Neuron (in vitro differentiated cells): Measurements from ENCODE around the gene NVL.
"Not testable (repeated sequence)": the region's sequence is repeated elsewhere in the genome, so short reads cannot be mapped to it uniquely, and the experiment has no call there.

Source experiments
- H2AFZ ChIP-seq: one replicate; pipeline ENCODE4 v1.6.1; 2013; ENCODE audit warnings: low read depth, mild to moderate bottlenecking, inconsistent platforms, low read length, moderate library complexity
- H3K27me3 ChIP-seq: one replicate; pipeline ENCODE4 v1.6.1; 2013; ENCODE audit warnings: low read length; ENCODE audit not compliant: insufficient read depth
- H3K36me3 ChIP-seq: one replicate; pipeline ENCODE4 v1.6.1; 2013; ENCODE audit warnings: low read length; ENCODE audit not compliant: insufficient read depth
- H3K4me1 ChIP-seq: one replicate; pipeline ENCODE4 v1.6.1; 2013; ENCODE audit warnings: low read length; ENCODE audit not compliant: insufficient read depth
- H3K4me3 ChIP-seq: 2 replicates; pipeline ENCODE4 v1.5.1; 2013; ENCODE audit warnings: mild to moderate bottlenecking, low read length, moderate library complexity
- H3K9me3 ChIP-seq: one replicate; pipeline ENCODE4 v1.6.1; 2013; ENCODE audit warnings: low read length

Gene NVL

DNA sequence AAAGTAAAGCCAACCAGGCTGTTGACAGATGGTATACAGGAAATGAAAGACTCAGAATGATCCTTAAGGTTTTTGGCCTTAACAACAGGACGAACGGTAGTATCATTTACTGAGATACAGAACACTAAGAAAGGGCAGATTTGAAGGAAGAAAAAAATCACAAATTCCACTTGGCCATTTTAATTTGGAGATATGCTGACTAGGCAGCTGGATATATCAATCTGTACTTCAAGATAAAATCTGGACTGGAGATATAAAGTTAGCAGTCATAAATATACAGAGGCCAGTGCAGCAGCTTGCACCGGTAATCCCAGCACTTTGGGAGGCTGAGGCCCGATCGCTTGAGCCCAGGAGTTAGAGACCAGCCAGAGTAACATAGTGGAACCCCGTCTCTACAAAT, 1.3 kb downstream of the NVL start:
- Histone ChIP-seq H2AFZ (no peak overlapping the region), H3K36me3 (peaks cover 14% of the 10 kb centered on the region), H3K4me3 (peak overlapping the region; percentile 87), H3K9me3 (no peaks in the 10 kb centered on the region), H3K4me1 (peaks cover 14% of the 10 kb centered on the region), H3K27me3 (no peaks in the 10 kb centered on the region)

DNA sequence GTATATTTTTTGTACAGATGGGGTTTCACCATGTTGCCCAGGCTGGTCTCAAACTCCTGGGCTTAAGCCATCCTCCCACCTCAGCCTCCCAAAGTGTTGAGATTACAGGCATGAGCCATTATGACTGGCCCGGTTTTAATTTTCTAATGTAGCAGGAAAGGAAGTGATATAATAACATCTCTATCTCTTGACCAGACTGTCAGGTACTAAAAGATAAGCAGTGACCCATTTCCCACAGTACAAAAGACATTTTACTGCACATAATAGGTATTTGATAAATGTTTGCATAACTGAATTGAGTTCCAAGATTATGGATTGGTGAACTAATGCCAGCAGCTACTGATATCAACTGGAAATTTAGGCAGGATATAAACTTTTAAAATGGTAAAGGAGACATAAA, 4.0 kb downstream of the NVL start:
- Histone ChIP-seq H3K4me1 (peaks cover 11% of the 10 kb centered on the region), H2AFZ (no peak overlapping the region), H3K27me3 (no peaks in the 10 kb centered on the region), H3K4me3 (no peak overlapping the region), H3K36me3 (peaks cover 14% of the 10 kb centered on the region), H3K9me3 (no peaks in the 10 kb centered on the region)

DNA sequence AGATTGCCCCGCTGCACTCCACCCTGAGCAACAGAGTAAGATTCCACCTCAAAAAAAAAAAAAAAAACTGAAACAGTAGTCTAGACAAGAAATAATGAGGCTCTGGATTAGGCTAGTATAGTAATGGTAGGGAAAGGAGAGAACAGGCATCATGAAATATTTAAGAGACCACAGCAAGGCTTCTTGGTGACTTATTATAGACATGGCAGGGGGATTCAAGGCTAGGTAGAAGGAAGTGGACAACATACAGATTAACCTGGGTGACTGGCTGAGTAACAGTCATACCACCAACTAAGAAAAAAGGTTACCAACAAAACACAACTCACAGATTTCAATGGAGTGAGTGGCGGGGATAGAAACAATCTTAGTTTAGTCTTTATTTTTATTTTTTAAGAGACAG, 8.3 kb downstream of the NVL start:
- H3K4me1 ChIP-seq: no peaks in the 10 kb centered on the region
- H3K36me3 ChIP-seq: peaks cover 18% of the 10 kb centered on the region
- no peak overlapping the region for H2AFZ ChIP-seq

DNA sequence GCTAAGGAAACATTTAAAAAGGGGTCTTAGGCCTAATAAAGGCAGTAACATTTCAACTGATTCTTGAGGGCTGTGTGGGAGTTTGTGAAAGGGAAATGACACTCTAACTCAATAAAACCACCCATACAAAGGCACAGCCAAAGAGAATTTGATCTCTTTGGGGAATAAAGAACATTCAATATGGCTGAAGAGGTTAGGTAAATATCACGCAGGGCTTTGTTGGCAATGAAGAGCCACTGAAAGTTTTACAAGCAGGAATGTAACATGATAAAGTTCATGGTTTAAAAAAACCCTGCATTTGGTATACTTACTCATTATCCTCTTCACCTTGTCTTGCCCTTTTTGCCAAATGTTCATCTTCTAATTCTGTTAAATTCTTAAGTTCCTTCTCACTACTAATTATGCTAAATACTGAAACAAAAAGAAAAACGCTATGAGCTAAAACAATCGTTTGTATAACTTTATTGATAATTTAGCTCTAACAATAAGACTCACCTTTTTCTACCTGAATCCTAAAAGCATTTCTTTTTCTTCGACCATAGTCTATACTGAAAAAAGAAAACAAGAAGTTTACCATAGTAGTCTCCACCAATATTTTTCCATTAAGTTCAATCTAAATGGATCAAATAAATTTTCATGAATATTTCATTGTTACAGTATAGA, 12.5 kb downstream of the NVL start:
- Histone ChIP-seq H3K4me3 (no peak overlapping the region), H3K36me3 (peaks cover 44% of the 10 kb centered on the region), H3K9me3 (no peaks in the 10 kb centered on the region), H2AFZ (no peak overlapping the region), H3K27me3 (no peaks in the 10 kb centered on the region), H3K4me1 (no peaks in the 10 kb centered on the region)

More for the DNA sequence above, 8.3 kb downstream of the NVL start:
- Histone ChIP-seq H3K27me3 (no peaks in the 10 kb centered on the region), H3K9me3 (no peaks in the 10 kb centered on the region), H3K4me3 (no peak overlapping the region)

DNA sequence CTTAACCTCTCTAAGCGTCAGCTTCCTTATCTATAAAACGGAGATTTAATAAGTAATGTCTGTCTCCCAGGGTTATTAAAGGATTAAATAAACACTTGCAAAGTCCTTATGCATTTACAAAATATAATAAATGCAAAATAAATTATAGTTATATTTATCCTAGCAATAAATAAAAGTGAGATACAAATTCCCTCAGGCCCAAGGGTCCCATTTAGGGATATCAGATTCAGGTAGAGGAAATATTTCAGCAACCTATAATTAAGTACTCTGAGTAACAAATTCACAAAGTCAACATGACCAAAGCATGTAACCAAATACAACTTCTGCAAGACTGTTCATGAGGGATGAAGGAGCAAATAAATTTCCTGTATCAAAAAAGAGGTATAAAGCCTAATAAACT, 17.9 kb downstream of the NVL start:
- Histone ChIP-seq H3K4me1 (no peaks in the 10 kb centered on the region), H3K9me3 (no peaks in the 10 kb centered on the region), H3K36me3 (peaks cover 75% of the 10 kb centered on the region), H2AFZ (no peak overlapping the region), H3K27me3 (no peaks in the 10 kb centered on the region), H3K4me3 (no peak overlapping the region)

DNA sequence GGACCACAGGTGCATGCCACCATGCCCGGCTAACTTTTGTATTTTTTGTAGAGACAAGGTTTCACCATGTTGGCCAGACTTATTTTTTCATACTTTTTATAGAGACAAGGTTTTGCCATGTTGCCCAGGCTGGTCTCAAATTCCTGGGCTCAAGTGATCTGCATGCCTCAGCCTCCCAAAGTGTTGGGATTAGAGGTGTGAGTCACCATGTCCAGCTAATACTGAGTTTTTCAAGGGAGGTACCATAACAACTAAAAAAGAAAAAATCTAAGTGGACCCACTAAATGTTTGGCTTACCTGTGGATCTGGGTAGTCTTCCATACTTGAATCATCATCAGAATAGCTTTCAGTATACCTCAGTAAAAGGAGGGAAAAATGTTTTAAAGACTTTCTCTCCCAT, 18.5 kb downstream of the NVL start:
- H2AFZ ChIP-seq, H3K9me3 ChIP-seq, H3K4me3 ChIP-seq, H3K4me1 ChIP-seq, H3K27me3 ChIP-seq: not testable (repeated sequence)
- H3K36me3 ChIP-seq: peaks cover 77% of the 10 kb centered on the region

DNA sequence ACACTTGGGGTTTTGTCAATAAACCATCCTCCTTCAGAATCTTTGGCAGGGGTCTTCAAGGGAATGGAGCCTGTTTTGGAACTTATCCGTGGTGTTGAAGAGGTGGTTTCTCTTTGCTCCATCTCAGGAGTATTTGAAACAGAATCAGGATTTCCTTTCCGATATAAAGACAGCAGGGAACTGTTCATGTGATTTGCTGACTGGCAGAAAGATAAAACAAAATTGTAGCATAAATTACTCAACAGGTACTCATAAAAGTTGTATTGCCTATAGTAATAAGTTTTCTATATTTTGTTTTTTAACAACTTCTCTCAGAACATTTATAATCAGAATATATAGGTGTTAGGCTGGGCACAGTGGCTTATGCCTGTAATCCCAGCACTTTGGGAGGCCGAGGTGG, 21.9 kb downstream of the NVL start:
- Histone ChIP-seq H2AFZ (no peak overlapping the region), H3K36me3 (peaks cover 68% of the 10 kb centered on the region)

DNA sequence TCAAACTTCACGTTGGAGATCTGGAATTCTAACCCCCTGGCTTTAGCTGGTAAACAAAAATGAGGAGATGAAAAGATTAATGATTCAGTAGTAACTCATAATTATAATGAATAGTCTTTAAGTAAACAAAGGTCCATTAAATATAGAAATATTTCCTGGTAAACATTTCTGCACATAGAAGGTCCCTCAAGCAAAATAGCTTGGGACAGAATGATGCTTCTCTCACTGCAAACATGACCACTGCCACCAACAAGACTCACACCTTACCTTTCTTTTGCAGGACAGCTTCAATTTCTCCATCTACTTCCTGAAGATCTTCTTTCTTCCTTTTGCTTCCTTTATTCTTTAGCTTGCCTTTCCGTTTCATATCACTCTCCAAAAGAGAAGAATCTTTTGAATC, 25.2 kb downstream of the NVL start:
- Histone ChIP-seq H3K4me3 (no peak overlapping the region), H3K27me3 (no peaks in the 10 kb centered on the region), H3K9me3 (no peaks in the 10 kb centered on the region), H3K36me3 (peaks cover 65% of the 10 kb centered on the region), H2AFZ (no peak overlapping the region), H3K4me1 (no peaks in the 10 kb centered on the region)

More for the DNA sequence above, 21.9 kb downstream of the NVL start:
- no peaks in the 10 kb centered on the region for H3K4me1 ChIP-seq
- no peaks in the 10 kb centered on the region for H3K27me3 ChIP-seq
- no peak overlapping the region for H3K4me3 ChIP-seq
- H3K9me3 ChIP-seq: no peaks in the 10 kb centered on the region

DNA sequence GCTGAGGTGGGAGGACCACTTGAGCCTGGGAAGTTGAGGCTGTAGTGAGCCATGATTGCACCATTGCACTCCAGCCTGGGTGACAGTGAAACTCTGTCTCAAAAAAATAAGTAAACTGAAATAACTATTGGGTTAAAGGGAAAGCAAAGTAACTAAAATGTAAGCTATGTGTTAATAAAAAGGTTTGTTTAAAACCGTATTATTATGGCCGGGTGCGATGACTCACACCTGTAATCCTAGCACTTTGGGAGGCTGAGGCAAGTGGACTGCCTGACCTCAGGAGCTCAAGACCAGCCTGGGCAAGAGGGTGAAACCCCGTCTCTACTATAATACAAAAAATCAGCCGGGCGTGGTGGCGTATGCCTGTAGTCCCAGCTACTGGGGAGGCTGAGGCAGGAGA, 27.0 kb downstream of the NVL start:
- Histone ChIP-seq H3K4me3 (no peak overlapping the region), H3K9me3 (no peaks in the 10 kb centered on the region), H3K36me3 (peaks cover 73% of the 10 kb centered on the region), H3K4me1 (no peaks in the 10 kb centered on the region), H3K27me3 (no peaks in the 10 kb centered on the region), H2AFZ (no peak overlapping the region)

DNA sequence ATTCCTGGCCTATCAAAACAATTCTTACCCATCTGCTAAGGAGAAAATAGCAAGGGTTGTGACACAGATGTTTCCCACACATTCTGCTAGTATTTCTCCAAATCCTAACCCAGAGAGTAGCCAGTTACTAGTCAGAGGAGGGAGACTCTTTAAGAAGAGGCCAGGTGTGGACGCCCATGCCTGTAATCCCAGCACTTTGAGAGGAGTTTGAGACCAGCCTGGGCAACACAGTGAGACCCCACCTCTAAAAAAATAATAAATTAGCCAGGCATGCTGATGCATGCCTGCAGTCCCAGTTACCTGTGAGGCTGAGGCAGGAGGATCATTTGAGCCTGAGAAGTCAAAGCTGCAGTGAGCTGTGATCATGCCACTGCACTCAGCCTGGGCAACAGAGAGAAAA, 28.6 kb downstream of the NVL start:
- Histone ChIP-seq H3K36me3 (peaks cover 72% of the 10 kb centered on the region), H3K9me3 (no peaks in the 10 kb centered on the region), H3K27me3 (no peaks in the 10 kb centered on the region), H2AFZ (no peak overlapping the region), H3K4me1 (no peaks in the 10 kb centered on the region), H3K4me3 (no peak overlapping the region)

DNA sequence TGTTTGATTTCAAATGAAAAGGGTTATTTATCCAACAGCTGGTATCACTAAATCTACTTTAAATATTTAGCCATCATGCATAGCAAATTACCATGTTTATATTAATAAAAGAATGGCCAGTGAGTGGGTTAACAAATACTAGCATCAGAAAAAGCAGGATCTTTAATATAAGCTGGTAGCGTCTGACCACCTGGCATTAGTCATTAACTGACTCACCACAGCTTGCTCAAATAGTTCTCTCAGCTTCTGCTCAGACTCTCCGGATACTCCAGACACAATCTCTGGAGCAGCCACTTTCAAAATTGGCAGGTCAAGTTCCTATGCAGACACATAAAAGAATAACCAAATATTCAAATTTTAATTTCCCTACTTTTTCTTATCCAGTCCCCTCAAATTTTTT, 29.6 kb downstream of the NVL start:
- peaks cover 77% of the 10 kb centered on the region for H3K36me3 ChIP-seq
- no peak overlapping the region for H3K4me3 ChIP-seq
- H2AFZ ChIP-seq: no peak overlapping the region
- H3K4me1 ChIP-seq: no peaks in the 10 kb centered on the region
- no peaks in the 10 kb centered on the region for H3K27me3 ChIP-seq
- H3K9me3 ChIP-seq: no peaks in the 10 kb centered on the region

DNA sequence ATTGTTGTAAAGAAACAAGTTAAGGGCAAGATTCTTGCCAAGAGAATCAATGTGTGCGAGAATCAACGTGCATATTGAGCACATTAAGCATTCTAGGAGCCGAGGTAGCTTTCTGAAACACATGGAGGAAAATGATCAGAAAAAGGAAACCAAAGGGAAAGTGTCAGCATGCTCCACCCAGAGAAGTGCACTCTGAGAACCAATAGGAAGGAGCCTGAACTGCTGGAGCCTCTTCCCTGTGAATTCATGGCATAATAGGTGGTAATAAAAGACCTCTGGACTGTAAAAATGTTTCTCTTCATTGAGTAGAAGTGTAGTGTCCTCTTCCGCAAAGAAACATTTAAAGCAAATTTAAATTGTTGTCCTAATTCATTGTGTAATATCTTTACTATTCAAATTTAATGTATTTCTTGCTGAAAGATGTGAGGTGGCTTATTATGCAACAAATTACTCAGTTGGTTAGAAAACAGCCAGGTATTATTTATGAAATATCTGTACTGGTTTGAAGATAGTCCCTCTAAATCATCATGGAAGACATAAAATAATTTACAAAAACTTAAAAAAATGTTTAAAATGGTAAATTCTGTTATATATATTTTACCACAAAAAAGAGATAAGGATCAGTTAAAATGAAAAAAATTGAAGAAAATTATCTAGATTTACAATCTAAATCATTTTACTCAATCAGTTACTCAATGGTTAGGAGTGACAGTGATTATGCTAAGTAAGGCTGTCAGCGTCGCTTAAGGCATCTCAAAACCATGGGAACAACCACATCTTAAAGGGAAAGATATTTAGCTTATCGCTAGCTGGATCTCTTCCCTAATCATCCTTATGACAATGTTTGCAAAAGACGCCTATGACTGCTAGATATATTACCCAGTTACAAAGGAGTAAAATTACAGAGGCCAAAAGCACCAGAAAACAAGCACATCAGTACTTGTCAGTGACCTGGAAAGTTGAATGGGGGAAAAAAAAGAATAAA, 31.3 kb downstream of the NVL start:
- Histone ChIP-seq H3K4me3 (no peak overlapping the region), H3K4me1 (no peaks in the 10 kb centered on the region), H3K36me3 (peaks cover 78% of the 10 kb centered on the region), H2AFZ (no peak overlapping the region), H3K9me3 (no peaks in the 10 kb centered on the region), H3K27me3 (no peaks in the 10 kb centered on the region)

DNA sequence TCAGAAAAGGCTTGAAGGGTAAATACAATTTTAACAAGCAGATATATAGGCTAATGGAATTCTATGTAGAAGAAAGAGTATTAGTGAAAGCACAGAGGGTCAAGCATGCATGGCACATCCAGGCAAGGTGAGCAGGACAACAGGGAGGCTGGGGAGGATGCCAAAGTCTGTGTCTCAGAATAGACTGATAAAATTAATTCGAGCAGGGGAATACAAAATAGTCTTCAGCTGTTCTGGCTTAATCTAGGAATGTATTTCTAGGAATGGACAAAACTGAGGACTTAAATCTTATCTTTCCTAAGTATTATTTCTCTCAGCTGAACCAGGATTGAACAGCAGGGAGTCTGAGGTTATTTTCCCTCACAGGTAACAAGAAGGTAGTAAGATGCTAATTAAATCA, 35.2 kb downstream of the NVL start:
- H3K36me3 ChIP-seq: peaks cover 78% of the 10 kb centered on the region
- H3K4me3 ChIP-seq: no peak overlapping the region
- no peaks in the 10 kb centered on the region for H3K4me1 ChIP-seq
- H3K27me3 ChIP-seq: no peaks in the 10 kb centered on the region
- H2AFZ ChIP-seq: no peak overlapping the region
- no peaks in the 10 kb centered on the region for H3K9me3 ChIP-seq
